Smooth muscle cell (in vitro differentiated cells): ENCODE results near the gene AMN. TPM values are rescaled to one million over a fixed set of nuclear protein-coding genes. Genes with fewer than 3 reads are reported as not detected.
"Not testable (repeated sequence)": the region's sequence is repeated elsewhere in the genome, so short reads cannot be mapped to it uniquely, and the experiment has no call there.

Source experiments
- DNase-seq: peaks from one replicate; lab custom pipeline; 2025; ENCODE audit not compliant: unreplicated experiment; lab: John Stamatoyannopoulos, UW
- H2AFZ ChIP-seq: fragments of 200-600 bp; sonication (generic); 2 replicates; pipeline ENCODE4 v1.6.0; 2016; ENCODE audit warnings: antibody characterized with exemption, low read depth, mild to moderate bottlenecking
- H3F3A ChIP-seq: fragments of 200-600 bp; sonication (generic); 2 replicates; pipeline ENCODE4 v1.6.0; 2017; ENCODE audit warnings: antibody characterized with exemption, low read depth
- H3K27ac ChIP-seq: fragments of 200-600 bp; sonication (generic); 2 replicates; pipeline ENCODE4 v1.5.1; 2016; ENCODE audit warnings: low read depth, mild to moderate bottlenecking
- H3K27me3 ChIP-seq: fragments of 200-600 bp; sonication (generic); 2 replicates; pipeline ENCODE4 v1.6.1; 2016; ENCODE audit warnings: low read depth, mild to moderate bottlenecking
- H3K36me3 ChIP-seq: fragments of 200-600 bp; sonication (generic); 2 replicates; pipeline ENCODE4 v1.5.1; 2016; ENCODE audit warnings: low read depth
- H3K4me1 ChIP-seq: fragments of 200-600 bp; sonication (generic); 2 replicates; pipeline ENCODE4 v1.5.1; 2016; ENCODE audit warnings: low read depth
- H3K4me2 ChIP-seq: fragments of 200-600 bp; sonication (generic); 2 replicates; pipeline ENCODE4 v1.6.0; 2016; ENCODE audit warnings: mild to moderate bottlenecking
- H3K4me3 ChIP-seq: fragments of 200-600 bp; sonication (generic); 2 replicates; pipeline ENCODE4 v1.5.1; 2016; ENCODE audit warnings: mild to moderate bottlenecking
- H3K79me2 ChIP-seq: fragments of 200-600 bp; sonication (generic); 2 replicates; pipeline ENCODE4 v1.6.0; 2016; ENCODE audit warnings: low read depth, mild to moderate bottlenecking
- H3K9ac ChIP-seq: fragments of 200-600 bp; sonication (generic); 2 replicates; pipeline ENCODE4 v1.6.0; 2016; ENCODE audit warnings: low read depth
- H3K9me3 ChIP-seq: fragments of 200-600 bp; sonication (generic); replicated peaks from 2 replicates; pipeline ENCODE4 v1.5.1; 2016; ENCODE audit warnings: low read depth
- H4K20me1 ChIP-seq: fragments of 200-600 bp; sonication (generic); 2 replicates; pipeline ENCODE4 v1.6.0; 2016; ENCODE audit warnings: low read depth
- CTCF ChIP-seq: fragments of 200-600 bp; sonication (generic); IDR thresholded peaks from 2 replicates; pipeline ENCODE4 v1.5.1; 2017; ENCODE audit warnings: borderline replicate concordance, mild to moderate bottlenecking, antibody characterized with exemption; ENCODE audit not compliant: insufficient read depth, poor library complexity, severe bottlenecking
- WGBS: methylation state at CpG from one replicate; pipeline ENCODE4 v1.1.7; 2016; ENCODE audit warnings: low lambda C conversion rate; 5-methylcytosine and 5-hydroxymethylcytosine counted together
- polyA plus RNA-seq: library from polyadenylated mRNA; unstranded; fragments of >200 nt; fragmentation: Nextera tagmentation; extraction: Ambion mirVana; gene quantifications from 2 replicates; pipeline ENCODE4 v1.2.1, GENCODE V29; 2016
- total RNA-seq: library from RNA; depleted of rRNA; stranded (reverse); fragments of >200 nt; gene quantifications from 2 replicates; pipeline ENCODE4 v1.2.3, GENCODE V29; 2014

AMN gene
- total and polyA plus RNA-seq, 2 experiments from 2014 or later = 0.31 to 0.65 TPM

- Histone ChIP-seq H3K9ac (no peak overlapping the region), H2AFZ (no peak overlapping the region), H3K27me3 (no peaks in the 10 kb centered on the region), H3K9me3 (no peaks in the 10 kb centered on the region), H3F3A (peaks cover 6% of the 10 kb centered on the region), H4K20me1 (peaks cover 33% of the 10 kb centered on the region), H3K4me1 (peaks cover 3% of the 10 kb centered on the region), H3K27ac (no peak overlapping the region), H3K4me2 (no peak overlapping the region), H3K36me3 (no peaks in the 10 kb centered on the region), H3K4me3 (no peak overlapping the region), H3K79me2 (no peaks in the 10 kb centered on the region)
- DNase-seq = no peak
- TF ChIP-seq CTCF = no peak
- 61% methylated on average over 4 of the region's 4 CpGs for WGBS
These were observed 30.9 kb upstream of the AMN start for GRCh38 chr14:102891556-102891955.

- no peak for TF ChIP-seq CTCF
- no peak overlapping the region for H3K4me2 ChIP-seq
- DNase-seq = no peak
- WGBS = 92% methylated on average over 8 of the region's 8 CpGs
- H3K9ac ChIP-seq = no peak overlapping the region
- peaks cover 3% of the 10 kb centered on the region for H3K4me1 ChIP-seq
- H3K4me3 ChIP-seq = no peak overlapping the region
- no peaks in the 10 kb centered on the region for H3K9me3 ChIP-seq
- no peaks in the 10 kb centered on the region for H3K27me3 ChIP-seq
- no peak overlapping the region for H3K27ac ChIP-seq
- peaks cover 6% of the 10 kb centered on the region for H3F3A ChIP-seq
- H2AFZ ChIP-seq = no peak overlapping the region
- peaks cover 37% of the 10 kb centered on the region for H4K20me1 ChIP-seq
- H3K36me3 ChIP-seq = no peaks in the 10 kb centered on the region
- no peaks in the 10 kb centered on the region for H3K79me2 ChIP-seq
These were observed 29.8 kb upstream of the AMN start for GRCh38 chr14:102892651-102893050.

GRCh38 chr14:102893452-102893851, 29.0 kb upstream of the AMN start:
- Histone ChIP-seq H3K4me1 (peaks cover 3% of the 10 kb centered on the region), H2AFZ (no peak overlapping the region), H4K20me1 (peaks cover 37% of the 10 kb centered on the region), H3K9ac (no peak overlapping the region), H3K36me3 (no peaks in the 10 kb centered on the region), H3F3A (peaks cover 6% of the 10 kb centered on the region), H3K79me2 (no peaks in the 10 kb centered on the region), H3K27ac (peak overlapping the region; percentile 64), H3K4me3 (no peak overlapping the region), H3K9me3 (no peaks in the 10 kb centered on the region), H3K27me3 (no peaks in the 10 kb centered on the region), H3K4me2 (peak overlapping the region; percentile 72)
- WGBS = 41% methylated on average over 9 of the region's 9 CpGs
- DNase-seq = no peak
- no peak for TF ChIP-seq CTCF

- H3F3A ChIP-seq, H3K4me2 ChIP-seq, H3K79me2 ChIP-seq, H3K27ac ChIP-seq, H3K9ac ChIP-seq, H3K27me3 ChIP-seq, DNase-seq, H2AFZ ChIP-seq, H3K4me3 ChIP-seq, H3K36me3 ChIP-seq, H3K9me3 ChIP-seq, H3K4me1 ChIP-seq: not testable (repeated sequence)
- H4K20me1 ChIP-seq = peaks cover 30% of the 10 kb centered on the region
These were observed 25.7 kb upstream of the AMN start for GRCh38 chr14:102896735-102897134.
